GM20431 (cell line): ENCODE data around the gene KLHL29.
"Not testable (repeated sequence)": the region's sequence is repeated elsewhere in the genome, so short reads cannot be mapped to it uniquely, and the experiment has no call there.

Experiments
- in situ Hi-C: fragments of 300-500 bp; cut with MseI, MboI; formaldehyde crosslinking; loops from one replicate; pipeline ENCODE4 v1.15.0; 2020; ENCODE audit warnings: low sequenced_read_pairs; ENCODE audit not compliant: unreplicated experiment

KLHL29 gene

DNA sequence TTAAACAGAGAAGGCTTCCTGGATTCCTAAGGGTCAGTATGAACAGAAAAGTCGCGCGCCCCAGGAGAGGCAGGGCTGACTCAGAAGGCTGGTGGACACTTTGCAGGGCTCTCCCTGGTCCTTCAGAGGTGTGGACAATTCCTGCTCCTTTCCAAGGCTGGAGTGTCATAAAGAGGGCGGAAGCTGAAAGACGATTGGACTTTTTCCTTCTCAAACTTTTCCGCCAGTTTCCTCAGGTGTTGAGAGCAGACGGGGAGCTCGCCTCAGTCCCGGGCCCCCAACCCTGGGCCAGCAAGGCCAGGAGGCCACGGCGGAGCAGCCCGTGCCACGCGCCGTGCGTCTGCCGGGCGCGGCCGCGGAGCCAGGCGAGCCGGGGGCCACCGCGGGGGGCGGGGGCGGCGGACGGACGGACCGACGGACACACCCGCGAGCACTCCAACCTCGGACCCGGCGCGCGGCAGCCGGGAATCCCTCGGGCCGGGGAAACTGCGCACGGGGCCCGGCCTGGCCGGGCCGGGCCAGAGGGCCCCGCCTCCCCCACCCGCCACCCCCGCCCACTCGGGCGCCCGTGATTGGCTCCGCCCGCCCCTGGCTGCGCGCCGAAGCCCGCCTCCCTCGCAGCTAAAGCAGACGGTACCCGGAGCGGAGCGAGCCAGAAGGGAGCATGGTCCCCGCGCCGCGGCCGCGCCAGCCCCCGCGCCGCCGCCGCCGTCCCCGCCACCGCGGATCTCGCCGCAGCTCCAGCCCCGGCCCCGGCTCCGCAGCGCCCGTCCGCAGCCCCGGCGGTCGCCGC is at the start of gene KLHL29:
KLHL29 (plus strand) TSS at position 629 of the 793 bp plus-strand sequence. CDS start 177,018 bp downstream, outside the sequence.
- in situ Hi-C loops: no loop called here

DNA sequence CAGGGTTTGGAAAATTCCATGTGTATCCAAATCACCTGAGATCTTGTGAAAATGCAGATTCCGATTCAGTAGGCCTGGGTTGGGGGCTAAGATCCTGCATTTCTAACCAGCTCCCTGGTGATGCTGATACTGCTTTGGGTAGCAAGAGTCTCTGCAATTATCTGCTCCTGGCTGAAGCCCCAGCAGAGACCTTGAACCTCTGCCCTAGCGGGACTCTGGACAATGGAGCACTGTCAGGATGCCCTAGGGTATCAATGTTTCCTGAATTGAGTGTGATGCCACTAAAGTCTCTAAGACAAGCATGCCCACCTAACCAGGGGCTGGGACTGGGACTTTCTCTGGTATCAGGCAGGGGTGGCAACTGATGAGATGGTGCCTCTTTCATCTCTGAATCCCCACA is 49.4 kb upstream of the KLHL29 start:
- in situ Hi-C loops: no loop called here

DNA sequence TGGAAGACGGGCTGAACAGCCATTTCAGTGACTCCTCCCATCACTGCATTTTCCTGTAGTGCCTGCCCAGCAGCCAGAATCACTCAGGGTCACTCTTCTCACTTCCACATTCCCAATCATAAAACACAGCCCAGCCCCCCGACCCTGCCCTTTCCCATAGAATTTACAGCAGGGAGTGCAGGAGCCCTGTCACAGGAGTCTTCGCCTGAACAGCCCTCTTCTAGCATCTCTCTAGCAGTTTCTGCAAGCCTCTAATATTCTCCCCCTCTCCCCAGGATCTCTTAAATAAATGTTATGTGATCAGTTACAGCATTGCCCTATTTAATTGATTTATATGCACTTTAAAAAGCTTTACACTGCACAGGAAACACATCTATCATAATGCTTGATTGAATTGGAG is 42.9 kb upstream of the KLHL29 start:
- in situ Hi-C loops: no loop called here

DNA sequence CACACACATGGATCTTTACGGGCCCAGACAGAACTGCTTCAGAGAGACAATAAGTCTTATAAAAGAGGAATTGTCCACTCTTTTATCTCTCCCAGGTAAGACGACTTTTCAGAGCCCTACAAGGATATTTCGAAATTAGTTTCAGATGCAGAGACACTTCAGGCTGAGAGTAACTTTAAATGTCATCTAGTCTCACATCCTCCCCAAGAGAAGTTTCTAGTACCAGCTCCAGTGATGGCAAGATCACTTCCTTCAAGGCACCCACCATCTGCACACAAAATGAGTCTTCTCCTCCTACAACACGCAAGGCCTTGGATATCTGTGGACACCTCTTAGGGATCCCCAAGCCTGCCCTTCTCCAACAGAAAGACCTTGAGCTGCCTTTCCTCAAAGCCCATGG is 39.0 kb upstream of the KLHL29 start:
- in situ Hi-C loops: no loop called here

DNA sequence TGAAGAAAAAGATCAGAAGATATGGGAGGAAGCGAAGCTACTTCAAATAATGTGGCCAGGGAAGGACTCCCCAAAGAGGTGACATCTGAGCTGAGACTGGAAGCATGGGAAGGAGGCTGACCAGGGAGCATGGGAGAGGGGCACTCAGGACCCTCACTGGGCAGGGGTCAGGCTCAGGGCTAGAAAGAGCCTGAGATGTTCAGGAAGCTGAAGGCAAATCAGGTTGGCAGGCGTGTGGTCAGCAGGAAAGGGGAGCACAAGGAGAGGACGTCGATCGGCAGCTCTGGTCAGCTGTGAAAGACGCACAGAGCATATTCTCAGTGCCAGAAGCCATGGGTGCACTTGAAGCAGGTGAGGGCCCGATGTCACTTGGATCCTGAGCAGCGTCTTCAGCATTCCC is 38.2 kb upstream of the KLHL29 start:
- in situ Hi-C loops: no loop called here

DNA sequence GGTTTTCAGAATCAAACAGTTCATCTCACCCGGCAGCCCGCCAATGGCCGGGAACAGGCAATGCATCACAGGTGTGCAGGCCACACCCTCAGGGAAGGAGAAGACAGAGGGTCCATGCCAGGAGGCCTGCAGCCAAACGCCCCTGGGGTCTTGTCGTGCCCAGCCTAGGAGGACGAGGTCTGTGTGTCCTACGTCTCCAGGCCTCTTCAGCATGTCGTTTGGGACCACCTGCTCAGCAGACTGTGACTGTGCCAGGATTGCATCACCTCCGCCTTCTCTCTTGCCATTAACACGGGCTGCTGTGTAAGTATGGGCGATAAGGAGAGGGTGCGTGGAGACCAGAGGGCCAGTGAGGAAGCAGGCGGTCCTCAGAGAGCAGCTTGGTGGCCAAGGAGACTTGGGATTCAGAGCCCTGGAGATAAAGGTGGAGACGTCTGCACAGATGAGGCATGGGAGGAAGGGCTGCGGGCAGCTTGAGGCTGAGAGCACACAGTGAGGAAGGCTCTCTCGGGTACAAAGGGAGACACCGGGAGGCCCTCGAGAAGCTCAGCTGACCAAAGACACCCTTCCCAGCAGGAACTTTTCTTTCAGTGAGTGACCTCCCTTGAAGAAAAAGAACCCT is 37.4 kb upstream of the KLHL29 start:
- in situ Hi-C loops: no loop called here

DNA sequence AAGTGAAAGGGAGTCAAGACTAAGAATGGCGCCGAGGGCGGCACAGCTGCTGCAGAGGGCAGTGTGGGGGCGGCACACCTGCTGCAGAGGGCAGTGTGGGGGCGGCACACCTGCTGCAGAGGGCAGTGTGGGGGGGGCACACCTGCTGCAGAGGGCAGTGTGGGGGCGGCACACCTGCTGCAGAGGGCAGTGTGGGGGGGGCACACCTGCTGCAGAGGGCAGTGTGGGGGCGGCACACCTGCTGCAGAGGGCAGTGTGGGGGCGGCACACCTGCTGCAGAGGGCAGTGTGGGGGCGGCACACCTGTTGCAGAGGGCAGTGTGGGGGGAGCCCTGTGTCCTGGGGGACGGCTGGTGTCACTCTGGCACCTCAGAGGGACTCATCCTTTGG is 36.9 kb upstream of the KLHL29 start:
- in situ Hi-C loops: not testable (repeated sequence)

DNA sequence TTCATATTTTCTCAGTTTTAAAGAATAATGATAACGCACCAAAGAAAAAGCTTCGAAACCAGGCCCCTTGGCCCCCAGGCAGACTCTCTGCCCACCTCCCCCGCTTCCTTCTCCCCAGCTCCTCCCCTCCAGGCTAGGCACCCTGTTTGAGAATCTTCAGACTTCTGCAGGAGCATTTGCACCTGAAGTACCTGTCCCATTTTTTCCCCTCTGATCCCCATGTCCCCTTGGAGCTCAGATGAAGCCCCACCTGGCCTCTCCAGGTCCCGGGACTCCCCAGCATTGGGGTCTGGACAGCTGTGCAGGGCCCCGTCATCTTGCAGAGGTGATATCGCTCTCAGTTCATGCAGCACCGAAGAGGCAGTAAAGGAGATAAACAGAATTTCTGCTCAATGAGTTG is 35.5 kb upstream of the KLHL29 start:
- in situ Hi-C loops: no loop called here

DNA sequence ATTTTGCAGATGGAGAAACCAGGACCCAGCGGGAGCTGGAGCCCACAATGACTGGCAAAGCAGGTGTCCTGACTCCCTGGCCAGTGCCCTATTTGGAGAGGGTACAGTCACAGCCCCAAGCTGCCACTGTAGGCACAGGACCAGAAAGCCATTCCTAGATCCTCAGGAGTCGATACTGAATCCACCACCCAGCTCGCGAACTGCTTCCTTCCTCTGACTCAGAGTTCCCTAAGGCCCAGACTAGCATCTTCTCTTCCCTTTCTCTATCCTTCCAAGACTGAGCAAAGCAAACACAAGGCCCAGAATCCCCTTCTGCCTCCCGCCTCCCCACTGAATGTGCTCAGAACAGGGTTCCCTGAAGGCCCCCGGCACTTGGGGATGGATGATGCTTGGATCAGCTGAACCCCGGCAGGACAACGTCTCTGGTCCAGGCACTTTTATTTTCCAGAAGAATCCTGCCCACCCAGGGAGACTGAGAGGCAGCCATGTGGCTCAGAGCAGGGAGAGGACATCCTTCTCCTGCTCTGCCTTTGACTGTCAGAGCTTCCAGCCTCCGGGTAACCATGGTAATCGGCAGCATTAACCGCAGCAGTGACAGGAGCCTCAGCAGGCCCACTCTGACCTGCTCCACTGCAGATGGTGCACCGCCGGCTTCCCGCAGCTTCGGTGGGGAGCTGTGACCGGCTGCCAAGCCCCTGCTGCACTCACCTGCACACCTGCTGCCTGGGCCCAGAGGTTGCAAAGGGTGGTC is 34.8 kb upstream of the KLHL29 start:
- in situ Hi-C loops: no loop called here

DNA sequence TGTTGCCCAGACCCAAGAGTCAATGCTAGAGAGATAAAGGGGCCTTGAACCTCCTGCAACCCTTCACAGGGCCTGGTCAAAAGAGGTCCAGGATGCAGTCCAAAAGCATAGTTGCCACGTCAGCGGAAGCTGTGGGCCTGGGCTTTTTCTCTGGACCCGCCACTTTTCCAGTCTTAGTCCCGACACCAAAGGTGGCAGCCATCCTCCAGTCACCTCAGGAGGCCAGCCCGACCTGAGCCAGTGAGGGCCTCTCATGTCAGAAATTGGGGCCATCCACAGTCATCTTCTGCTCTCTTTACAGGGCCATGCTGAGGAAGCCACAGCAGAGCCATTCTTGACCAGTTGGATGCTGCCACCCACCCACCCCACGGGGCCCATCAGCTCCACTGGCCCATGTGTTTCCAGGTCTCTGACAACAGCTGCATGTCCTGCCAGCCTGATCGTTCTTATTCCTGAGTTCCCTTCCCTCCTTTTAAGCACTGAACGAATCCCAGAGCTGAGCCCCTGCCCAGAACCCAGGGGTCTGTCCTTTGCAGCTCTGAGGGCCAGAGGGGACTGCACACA is 34.1 kb upstream of the KLHL29 start:
- in situ Hi-C loops: no loop called here

DNA sequence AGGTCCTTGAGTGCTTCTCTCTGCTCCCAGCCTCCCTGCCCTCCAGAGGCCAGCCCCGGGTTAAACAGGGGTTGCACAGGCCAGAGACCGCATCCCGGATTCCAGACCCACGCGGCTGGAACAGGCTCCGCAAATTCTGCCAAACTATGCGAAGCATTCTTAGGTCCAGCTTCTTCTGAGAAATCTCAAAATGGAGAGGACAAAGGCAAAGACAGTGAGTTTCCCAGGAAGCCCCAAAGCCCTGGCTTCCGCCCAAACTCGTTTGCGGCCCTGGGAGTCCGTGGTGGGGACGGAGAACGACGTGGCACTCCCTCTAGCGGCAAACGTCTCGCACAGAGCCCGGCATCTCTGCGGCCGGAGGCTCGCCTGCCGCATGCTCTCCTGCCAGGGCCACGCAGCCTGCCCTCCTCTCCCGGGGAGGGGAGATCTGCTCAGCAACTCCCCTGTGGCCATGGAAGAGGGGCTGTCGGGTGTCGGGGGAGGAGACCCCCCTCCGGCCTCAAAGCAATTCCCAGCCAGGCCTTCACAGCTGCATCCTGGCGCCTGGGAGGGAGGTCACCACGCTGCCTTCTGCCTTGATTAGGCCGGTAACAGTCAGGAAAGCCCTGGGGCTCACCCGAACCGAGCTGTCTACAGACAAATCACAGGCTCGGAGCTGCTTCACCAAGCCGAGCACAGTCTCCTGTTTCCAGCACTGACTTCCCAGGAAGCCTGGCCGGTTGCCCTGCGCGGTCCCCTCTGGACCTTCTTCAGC is 33.4 kb upstream of the KLHL29 start:
- in situ Hi-C loops: no loop called here

DNA sequence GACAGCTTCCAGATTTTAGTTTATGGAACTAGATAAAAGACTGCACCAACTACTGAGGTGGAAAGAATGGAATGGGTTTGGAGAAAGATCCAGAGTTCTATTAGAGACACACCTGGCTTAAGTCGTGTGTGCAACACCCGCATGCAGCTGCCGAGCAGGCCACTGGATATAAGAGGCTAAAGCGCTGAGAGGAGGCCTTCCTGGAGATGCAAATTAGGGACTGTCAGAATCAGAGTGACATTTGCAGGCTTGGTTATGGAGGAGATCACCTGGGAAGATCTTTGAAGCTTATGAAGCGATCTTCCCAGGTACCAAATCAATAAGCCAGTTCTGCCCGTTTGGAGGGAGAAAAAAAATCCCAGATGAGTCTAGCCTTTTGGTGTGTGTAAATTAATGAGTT is 30.4 kb upstream of the KLHL29 start:
- in situ Hi-C loops: no loop called here

DNA sequence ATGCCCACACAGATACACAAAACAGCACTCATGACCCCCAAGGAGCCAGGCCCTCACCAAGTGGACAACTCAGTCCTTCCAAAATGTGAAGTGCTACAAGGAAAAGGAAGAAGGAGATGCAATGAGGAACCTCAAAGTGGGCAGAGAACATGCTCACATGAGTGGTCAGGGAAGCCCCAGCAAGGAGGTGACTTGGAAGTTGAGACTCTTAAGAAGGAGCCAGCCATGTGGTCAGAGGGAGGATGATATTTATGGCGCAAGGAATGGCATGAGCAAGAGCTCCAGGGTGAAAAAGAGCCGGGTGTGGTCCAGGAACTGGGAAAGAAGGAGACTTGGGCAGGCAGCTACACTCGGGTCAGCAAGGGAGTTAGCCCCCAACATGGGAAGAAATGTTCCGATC is 30.0 kb upstream of the KLHL29 start:
- in situ Hi-C loops: no loop called here

DNA sequence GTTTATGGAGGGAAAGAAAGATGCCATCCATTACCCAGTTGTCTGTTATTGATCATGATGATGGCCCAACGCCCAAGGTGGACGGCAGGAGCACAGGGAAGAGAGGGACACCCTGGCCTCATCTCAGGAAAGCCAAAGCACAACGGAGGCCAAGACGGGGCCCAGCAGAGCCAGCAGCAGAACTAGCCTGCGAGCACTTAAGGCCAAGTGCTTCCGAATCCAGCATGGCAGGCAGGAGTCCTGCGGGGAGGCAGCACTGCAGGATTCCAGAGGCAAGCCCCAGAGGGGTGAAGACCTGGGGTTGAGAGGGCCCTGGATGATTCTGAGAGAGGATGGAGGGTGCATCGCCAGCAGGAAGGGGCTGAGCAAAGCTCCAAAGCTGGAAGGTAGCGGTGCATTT is 28.3 kb upstream of the KLHL29 start:
- in situ Hi-C loops: no loop called here

DNA sequence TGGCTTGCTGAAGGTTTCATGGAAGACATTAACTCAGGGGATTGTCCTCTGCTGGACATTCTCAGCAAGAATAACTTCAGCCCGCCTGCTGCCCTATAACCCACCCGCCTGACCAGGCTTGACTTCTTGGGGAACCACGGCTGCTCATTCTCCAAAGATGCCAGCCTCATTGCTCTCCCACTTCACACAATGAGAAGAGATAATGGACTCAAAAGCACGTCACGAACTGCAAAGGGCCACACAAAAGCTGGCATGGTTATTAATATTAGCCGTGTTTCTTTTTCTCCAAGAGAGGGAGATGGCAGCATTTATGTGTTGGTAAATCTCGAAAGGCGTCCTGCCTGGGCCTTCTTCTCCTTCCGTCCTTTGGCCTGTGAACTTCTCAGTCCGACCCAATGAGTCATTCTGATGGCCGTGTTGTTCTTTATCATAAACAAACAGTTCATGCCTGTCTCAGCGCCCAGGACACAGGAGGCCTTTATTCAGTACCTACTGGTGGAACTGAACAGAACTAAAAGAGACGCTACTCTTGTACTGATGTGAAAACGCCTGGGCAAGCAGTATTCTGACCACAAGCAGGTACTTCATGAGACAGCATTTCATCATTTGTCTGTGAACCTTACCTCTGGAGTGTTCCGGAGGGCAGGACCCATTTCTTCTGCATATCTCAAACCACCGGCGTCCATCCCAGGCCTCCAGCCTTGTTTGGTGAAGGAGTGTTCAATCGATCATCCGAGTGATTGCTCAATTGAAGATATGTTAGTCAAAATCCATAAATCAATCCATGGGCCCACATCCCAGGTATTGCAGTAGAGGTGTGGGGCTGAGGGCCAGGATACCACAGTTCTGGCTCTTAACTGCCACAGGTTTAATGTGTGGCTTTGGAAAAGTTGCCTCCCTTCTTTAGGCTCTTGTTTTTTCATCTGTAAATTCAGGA is 25.1 kb upstream of the KLHL29 start:
- in situ Hi-C loops: no loop called here

DNA sequence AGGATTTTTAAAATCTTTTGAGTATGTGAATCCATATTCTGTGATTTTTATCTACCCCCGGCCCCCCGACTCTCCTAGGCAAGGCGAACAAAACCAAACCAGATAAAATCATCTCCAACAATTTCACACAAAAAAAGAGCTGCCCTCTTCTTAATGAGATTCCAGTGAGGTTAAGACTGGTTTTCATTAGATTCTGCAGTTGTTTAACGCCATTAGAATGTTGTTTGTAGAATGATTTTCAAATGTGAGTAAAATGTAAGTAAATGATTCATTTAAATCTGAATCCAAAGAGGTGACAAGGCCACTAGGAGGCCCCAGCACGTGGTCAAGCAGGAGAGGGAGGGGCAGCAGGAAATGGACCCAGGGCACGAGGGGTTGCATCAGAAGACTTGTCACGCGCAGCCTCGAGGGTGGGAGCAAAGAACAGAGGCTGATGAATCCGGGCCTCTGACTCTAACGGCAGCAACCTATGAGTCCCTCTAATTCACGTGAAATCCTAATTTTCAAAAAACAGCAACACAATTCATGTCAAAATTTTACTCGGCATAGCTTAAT is 24.3 kb upstream of the KLHL29 start:
- in situ Hi-C loops: no loop called here

DNA sequence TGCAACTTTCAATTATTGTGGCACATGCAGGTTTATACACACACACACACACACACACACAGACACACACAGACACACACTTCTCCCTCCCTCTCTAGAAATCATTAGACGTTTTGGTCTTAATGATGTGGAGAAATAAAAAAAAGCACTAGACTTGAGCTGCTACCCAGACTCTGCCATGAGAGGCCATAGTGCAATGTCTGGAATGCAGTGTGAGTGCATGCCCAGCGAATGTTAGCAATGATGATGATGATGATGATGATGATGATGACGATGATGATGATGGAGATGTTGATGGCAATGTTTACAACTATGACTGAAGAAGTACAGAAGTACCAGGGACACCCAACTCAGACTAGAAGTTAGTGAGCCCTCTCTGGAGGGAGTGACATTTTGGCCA is 23.8 kb upstream of the KLHL29 start:
- in situ Hi-C loops: no loop called here

DNA sequence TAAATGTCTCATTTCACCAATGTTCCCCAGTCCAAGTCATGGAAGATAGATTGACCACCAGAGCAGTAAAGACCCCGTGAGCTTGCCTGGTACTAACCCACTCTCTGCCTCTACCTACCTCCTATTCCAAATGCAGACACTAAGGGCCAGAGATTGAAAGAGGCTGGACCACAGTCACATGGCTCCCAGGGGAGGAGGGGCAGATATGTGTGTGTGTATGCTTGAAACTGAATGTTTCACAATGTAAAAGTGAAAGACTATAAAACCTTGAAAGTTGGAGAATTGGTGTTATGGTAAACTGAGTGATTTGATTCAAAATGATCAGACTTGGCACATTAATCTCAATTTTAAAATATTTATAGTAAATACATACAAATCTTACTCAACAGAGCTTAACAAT is 21.7 kb upstream of the KLHL29 start:
- in situ Hi-C loops: no loop called here

DNA sequence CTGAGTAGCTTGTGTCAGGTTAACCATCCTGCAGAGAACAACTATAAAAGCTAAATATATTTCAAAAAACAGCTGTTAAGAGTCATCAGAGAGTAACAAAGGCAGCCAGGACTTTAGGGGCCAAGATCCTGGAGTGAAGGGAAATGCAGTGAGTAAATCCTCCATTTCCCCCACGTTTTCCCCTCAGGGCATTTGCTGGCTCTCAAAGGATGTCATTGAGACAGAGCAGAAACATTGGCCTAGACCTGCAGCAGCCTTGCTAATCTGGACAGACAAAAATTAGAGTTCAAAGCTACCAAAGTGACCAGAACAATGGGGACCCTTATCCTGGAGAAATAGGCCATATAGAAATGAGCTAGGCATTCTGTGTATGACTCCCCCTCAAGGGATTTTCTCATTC is 21.1 kb upstream of the KLHL29 start:
- in situ Hi-C loops: no loop called here
